Measurements from ENCODE around the gene MCTP2. TPM values are rescaled to one million over a fixed set of nuclear protein-coding genes. Genes with fewer than 3 reads are reported as not detected.

Gene MCTP2
- polyA plus RNA-seq, 4 donors = 4.1 to 11.7 (median 5.6) TPM

GRCh38 chr15:94414916-94415315, 183.6 kb downstream of the MCTP2 start:
- FAIRE-seq = no peak
- WGBS, 3 donors = 76 to 90% (median 86%) methylated on average over 2 of the region's 2 CpGs
- H3K9me3 ChIP-seq (ENCODE audit: control insufficient read depth in 2 of 2, insufficient read depth in 1 of 2, low read depth in 1 of 2, low read length in 1 of 2) = no peaks in the 10 kb centered on the region
- H3K36me3 ChIP-seq (ENCODE audit: control insufficient read depth in 3 of 3, insufficient read depth in 2 of 3, low read depth in 1 of 3, low read length in 3 of 3) = peaks cover 0 to 2% (median 0%) of the 10 kb centered on the region in 3 donors
- H3K27ac ChIP-seq (ENCODE audit: low read depth in 1 of 3, low read length in 2 of 3) = no peak overlapping the region
- H3K4me3 ChIP-seq (ENCODE audit: low read depth in 1 of 3, low read length in 3 of 3) = no peak overlapping the region
- H3K27me3 ChIP-seq (ENCODE audit: control insufficient read depth in 3 of 3, insufficient read depth in 3 of 3, low read length in 3 of 3) = no peaks in the 10 kb centered on the region
- DNase-seq = no peak
- no peaks in the 10 kb centered on the region for H3K4me1 ChIP-seq (ENCODE audit: control insufficient read depth in 3 of 3, insufficient read depth in 2 of 3, low read depth in 1 of 3, low read length in 2 of 3)

DNA sequence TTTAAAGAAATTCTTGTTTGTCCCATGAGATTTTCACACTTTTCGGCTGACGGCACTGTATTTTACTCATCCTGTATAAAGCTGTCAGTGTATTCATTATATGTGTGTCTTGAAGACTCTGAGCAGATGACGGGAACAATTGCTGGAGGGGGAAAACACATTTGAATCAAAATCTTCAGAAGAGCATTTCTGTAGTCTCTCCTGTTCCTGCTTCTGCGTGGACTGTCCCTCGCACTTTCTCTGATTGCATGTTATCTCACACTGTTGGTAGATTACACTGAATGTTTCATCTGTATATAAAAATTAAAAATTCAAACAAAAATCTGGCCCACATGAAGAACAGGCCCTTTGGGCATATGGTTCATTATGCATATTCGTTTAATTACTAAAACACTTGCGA, 184.9 kb downstream of the MCTP2 start:
- 96 to 97% (median 96%) methylated on average over 7 of the region's 7 CpGs for WGBS, 3 donors
- FAIRE-seq (no peak), DNase-seq (no peak)
- Histone ChIP-seq H3K27ac (ENCODE audit: low read depth in 1 of 3, low read length in 2 of 3) (no peak overlapping the region), H3K4me1 (ENCODE audit: control insufficient read depth in 3 of 3, insufficient read depth in 2 of 3, low read depth in 1 of 3, low read length in 2 of 3) (no peaks in the 10 kb centered on the region), H3K4me3 (ENCODE audit: low read depth in 1 of 3, low read length in 3 of 3) (no peak overlapping the region), H3K36me3 (ENCODE audit: control insufficient read depth in 3 of 3, insufficient read depth in 2 of 3, low read depth in 1 of 3, low read length in 3 of 3) (peaks cover 0 to 2% (median 0%) of the 10 kb centered on the region in 3 donors), H3K9me3 (ENCODE audit: control insufficient read depth in 2 of 2, insufficient read depth in 1 of 2, low read depth in 1 of 2, low read length in 1 of 2) (no peaks in the 10 kb centered on the region), H3K27me3 (ENCODE audit: control insufficient read depth in 3 of 3, insufficient read depth in 3 of 3, low read length in 3 of 3) (no peaks in the 10 kb centered on the region)

GRCh38 chr15:94416820-94417219, 185.5 kb downstream of the MCTP2 start:
- Histone ChIP-seq H3K36me3 (ENCODE audit: control insufficient read depth in 3 of 3, insufficient read depth in 2 of 3, low read depth in 1 of 3, low read length in 3 of 3) (peaks cover 0 to 2% (median 0%) of the 10 kb centered on the region in 3 donors), H3K27me3 (ENCODE audit: control insufficient read depth in 3 of 3, insufficient read depth in 3 of 3, low read length in 3 of 3) (no peaks in the 10 kb centered on the region), H3K4me3 (ENCODE audit: low read depth in 1 of 3, low read length in 3 of 3) (no peak overlapping the region), H3K9me3 (ENCODE audit: control insufficient read depth in 2 of 2, insufficient read depth in 1 of 2, low read depth in 1 of 2, low read length in 1 of 2) (no peaks in the 10 kb centered on the region), H3K4me1 (ENCODE audit: control insufficient read depth in 3 of 3, insufficient read depth in 2 of 3, low read depth in 1 of 3, low read length in 2 of 3) (no peaks in the 10 kb centered on the region), H3K27ac (ENCODE audit: low read depth in 1 of 3, low read length in 2 of 3) (no peak overlapping the region)
- 89 to 97% (median 93%) methylated on average over 3 of the region's 3 CpGs for WGBS, 3 donors
- DNase-seq (no peak), FAIRE-seq (no peak)

DNA sequence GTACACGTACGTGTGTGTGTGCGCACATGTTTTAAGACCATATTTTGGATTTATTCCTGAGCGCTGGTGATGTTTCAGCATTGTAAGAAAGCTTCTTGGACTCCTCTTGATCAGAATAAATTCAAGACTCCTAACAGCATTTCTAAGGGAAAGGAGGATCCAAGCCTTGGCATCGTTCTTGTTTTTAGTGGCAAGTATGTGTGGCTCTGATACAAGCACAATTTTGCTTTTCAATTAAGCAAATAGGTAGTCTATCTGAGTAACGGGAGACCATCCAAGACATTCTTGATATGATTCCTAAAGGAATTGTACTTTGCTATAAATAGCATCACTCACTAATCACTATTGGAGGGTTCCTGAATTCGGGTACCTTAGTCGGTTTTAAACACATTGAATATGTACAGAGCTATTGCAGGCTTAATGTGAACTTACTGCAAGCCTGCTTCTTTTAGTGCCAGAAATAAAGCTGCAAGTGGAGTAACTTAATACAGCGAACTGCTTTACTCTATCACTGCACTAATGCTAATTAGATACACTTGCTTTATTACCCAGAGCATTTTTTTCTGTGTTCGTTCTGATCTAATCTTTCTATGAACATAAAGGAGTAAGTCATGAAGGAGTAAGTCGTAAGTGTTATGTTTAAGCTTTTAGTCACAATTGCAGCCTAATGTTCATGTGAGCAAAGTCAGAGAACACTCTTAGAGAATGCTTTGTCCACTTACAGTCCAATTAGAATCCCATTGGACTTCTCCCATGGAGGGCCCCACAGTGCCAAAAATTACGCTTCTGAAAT, 186.3 kb downstream of the MCTP2 start:
- no peaks in the 10 kb centered on the region for H3K4me1 ChIP-seq (ENCODE audit: control insufficient read depth in 3 of 3, insufficient read depth in 2 of 3, low read depth in 1 of 3, low read length in 2 of 3)
- FAIRE-seq (no peak), DNase-seq (no peak)
- H3K27me3 ChIP-seq (ENCODE audit: control insufficient read depth in 3 of 3, insufficient read depth in 3 of 3, low read length in 3 of 3) = no peaks in the 10 kb centered on the region
- WGBS, 3 donors = 84 to 94% (median 94%) methylated on average over 12 of the region's 12 CpGs
- H3K27ac ChIP-seq (ENCODE audit: low read depth in 1 of 3, low read length in 2 of 3) = no peak overlapping the region
- peaks cover 0 to 2% (median 0%) of the 10 kb centered on the region in 3 donors for H3K36me3 ChIP-seq (ENCODE audit: control insufficient read depth in 3 of 3, insufficient read depth in 2 of 3, low read depth in 1 of 3, low read length in 3 of 3)
- no peaks in the 10 kb centered on the region for H3K9me3 ChIP-seq (ENCODE audit: control insufficient read depth in 2 of 2, insufficient read depth in 1 of 2, low read depth in 1 of 2, low read length in 1 of 2)
- H3K4me3 ChIP-seq (ENCODE audit: low read depth in 1 of 3, low read length in 3 of 3) = no peak overlapping the region

GRCh38 chr15:94421706-94422105, 190.3 kb downstream of the MCTP2 start:
- Histone ChIP-seq H3K4me1 (ENCODE audit: control insufficient read depth in 3 of 3, insufficient read depth in 2 of 3, low read depth in 1 of 3, low read length in 2 of 3) (no peaks in the 10 kb centered on the region), H3K4me3 (ENCODE audit: low read depth in 1 of 3, low read length in 3 of 3) (no peak overlapping the region), H3K36me3 (ENCODE audit: control insufficient read depth in 3 of 3, insufficient read depth in 2 of 3, low read depth in 1 of 3, low read length in 3 of 3) (peaks cover 0 to 2% (median 0%) of the 10 kb centered on the region in 3 donors), H3K9me3 (ENCODE audit: control insufficient read depth in 2 of 2, insufficient read depth in 1 of 2, low read depth in 1 of 2, low read length in 1 of 2) (no peaks in the 10 kb centered on the region), H3K27me3 (ENCODE audit: control insufficient read depth in 3 of 3, insufficient read depth in 3 of 3, low read length in 3 of 3) (no peaks in the 10 kb centered on the region), H3K27ac (ENCODE audit: low read depth in 1 of 3, low read length in 2 of 3) (no peak overlapping the region)
- no peak for FAIRE-seq
- DNase-seq = no peak
- 67 to 89% (median 77%) methylated on average over 1 of the region's 1 CpG for WGBS, 3 donors

- DNase-seq (peak in 1 of 2 donors; percentile 62), FAIRE-seq (no peak)
- 17 to 56% (median 40%) methylated on average over 1 of the region's 1 CpG for WGBS, 3 donors
- no peaks in the 10 kb centered on the region for H3K27me3 ChIP-seq (ENCODE audit: control insufficient read depth in 3 of 3, insufficient read depth in 3 of 3, low read length in 3 of 3)
- no peaks in the 10 kb centered on the region for H3K36me3 ChIP-seq (ENCODE audit: control insufficient read depth in 3 of 3, insufficient read depth in 2 of 3, low read depth in 1 of 3, low read length in 3 of 3)
- no peaks in the 10 kb centered on the region for H3K9me3 ChIP-seq (ENCODE audit: control insufficient read depth in 2 of 2, insufficient read depth in 1 of 2, low read depth in 1 of 2, low read length in 1 of 2)
- H3K4me3 ChIP-seq (ENCODE audit: low read depth in 1 of 3, low read length in 3 of 3) = no peak overlapping the region
- no peaks in the 10 kb centered on the region for H3K4me1 ChIP-seq (ENCODE audit: control insufficient read depth in 3 of 3, insufficient read depth in 2 of 3, low read depth in 1 of 3, low read length in 2 of 3)
- H3K27ac ChIP-seq (ENCODE audit: low read depth in 1 of 3, low read length in 2 of 3) = no peak overlapping the region
Measured at GRCh38 chr15:94432279-94432678, 200.9 kb downstream of the MCTP2 start.

GRCh38 chr15:94439158-94439557, 207.8 kb downstream of the MCTP2 start:
- 82 to 93% (median 91%) methylated on average over 3 of the region's 3 CpGs for WGBS, 3 donors
- Histone ChIP-seq H3K4me1 (ENCODE audit: control insufficient read depth in 3 of 3, insufficient read depth in 2 of 3, low read depth in 1 of 3, low read length in 2 of 3) (no peaks in the 10 kb centered on the region), H3K4me3 (ENCODE audit: low read depth in 1 of 3, low read length in 3 of 3) (no peak overlapping the region), H3K9me3 (ENCODE audit: control insufficient read depth in 2 of 2, insufficient read depth in 1 of 2, low read depth in 1 of 2, low read length in 1 of 2) (no peaks in the 10 kb centered on the region), H3K27me3 (ENCODE audit: control insufficient read depth in 3 of 3, insufficient read depth in 3 of 3, low read length in 3 of 3) (no peaks in the 10 kb centered on the region), H3K27ac (ENCODE audit: low read depth in 1 of 3, low read length in 2 of 3) (no peak overlapping the region), H3K36me3 (ENCODE audit: control insufficient read depth in 3 of 3, insufficient read depth in 2 of 3, low read depth in 1 of 3, low read length in 3 of 3) (peaks cover 0 to 9% (median 7%) of the 10 kb centered on the region in 3 donors)
- DNase-seq (no peak), FAIRE-seq (peak; percentile 5)

GRCh38 chr15:94441760-94442159, 210.4 kb downstream of the MCTP2 start:
- no peak for DNase-seq
- 82 to 95% (median 92%) methylated on average over 3 of the region's 3 CpGs for WGBS, 3 donors
- Histone ChIP-seq H3K4me3 (ENCODE audit: low read depth in 1 of 3, low read length in 3 of 3) (no peak overlapping the region), H3K36me3 (ENCODE audit: control insufficient read depth in 3 of 3, insufficient read depth in 2 of 3, low read depth in 1 of 3, low read length in 3 of 3) (peaks cover 0 to 9% (median 7%) of the 10 kb centered on the region in 3 donors), H3K27me3 (ENCODE audit: control insufficient read depth in 3 of 3, insufficient read depth in 3 of 3, low read length in 3 of 3) (no peaks in the 10 kb centered on the region), H3K4me1 (ENCODE audit: control insufficient read depth in 3 of 3, insufficient read depth in 2 of 3, low read depth in 1 of 3, low read length in 2 of 3) (no peaks in the 10 kb centered on the region), H3K27ac (ENCODE audit: low read depth in 1 of 3, low read length in 2 of 3) (no peak overlapping the region), H3K9me3 (ENCODE audit: control insufficient read depth in 2 of 2, insufficient read depth in 1 of 2, low read depth in 1 of 2, low read length in 1 of 2) (no peaks in the 10 kb centered on the region)
- no peak for FAIRE-seq

DNA sequence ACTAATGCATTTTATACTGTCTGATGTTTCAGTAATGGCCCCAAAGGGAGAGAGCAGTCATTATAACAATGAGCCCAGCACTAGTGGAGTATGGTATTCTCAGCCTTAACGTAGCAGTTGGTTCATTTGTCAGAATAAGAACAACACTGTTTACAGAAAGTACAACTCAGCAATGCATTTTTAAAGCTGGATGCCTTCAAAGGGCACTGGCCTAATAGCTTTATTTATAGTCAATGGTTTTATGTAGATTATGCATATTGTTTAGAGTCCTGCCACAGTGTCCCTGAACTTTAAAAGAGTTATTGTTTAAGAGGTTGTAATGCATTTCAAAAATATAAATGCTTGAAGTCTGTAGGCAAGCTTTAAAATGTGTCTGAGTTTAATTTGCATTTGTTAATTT, 211.1 kb downstream of the MCTP2 start:
- Histone ChIP-seq H3K9me3 (ENCODE audit: control insufficient read depth in 2 of 2, insufficient read depth in 1 of 2, low read depth in 1 of 2, low read length in 1 of 2) (no peaks in the 10 kb centered on the region), H3K27ac (ENCODE audit: low read depth in 1 of 3, low read length in 2 of 3) (no peak overlapping the region), H3K27me3 (ENCODE audit: control insufficient read depth in 3 of 3, insufficient read depth in 3 of 3, low read length in 3 of 3) (no peaks in the 10 kb centered on the region), H3K36me3 (ENCODE audit: control insufficient read depth in 3 of 3, insufficient read depth in 2 of 3, low read depth in 1 of 3, low read length in 3 of 3) (peaks cover 0 to 9% (median 7%) of the 10 kb centered on the region in 3 donors), H3K4me3 (ENCODE audit: low read depth in 1 of 3, low read length in 3 of 3) (no peak overlapping the region), H3K4me1 (ENCODE audit: control insufficient read depth in 3 of 3, insufficient read depth in 2 of 3, low read depth in 1 of 3, low read length in 2 of 3) (no peaks in the 10 kb centered on the region)
- WGBS, 3 donors = 66 to 88% (median 88%) methylated on average over 1 of the region's 1 CpG
- FAIRE-seq = no peak
- no peak for DNase-seq

Measured in small intestine (tissue), 7 donors.